ENCODE measurements around the gene SH3RF2. TPM values are rescaled to one million over a fixed set of nuclear protein-coding genes. Genes with fewer than 3 reads are reported as not detected.
"Not testable (repeated sequence)": the region's sequence is repeated elsewhere in the genome, so short reads cannot be mapped to it uniquely, and the experiment has no call there.

The SH3RF2 gene
- 1 to 10 TPM in 1 of 5 donors, under 1 TPM in 4; 0.27 to 1.1 (median 0.58) TPM for polyA plus RNA-seq (ENCODE audit: insufficient read depth in 1 of 5, insufficient read length in 5 of 5, low replicate concordance in 1 of 5)
- long read RNA-seq, donor 1, result 0 reads
- long read RNA-seq, donor 2, result 0 reads
- long read RNA-seq, donor 3, result 0 reads
- long read RNA-seq, donor 4, result 0 reads
- long read RNA-seq, donor 5, result 0 reads
- long read RNA-seq, donor 6, result 0 reads
- long read RNA-seq, donor 7, result 0 reads
- long read RNA-seq, donor 8, result 0 reads

GRCh38 chr5:145936401-145937131, at the start of gene SH3RF2:
SH3RF2 (plus strand) TSS chr5:145936578; CDS start chr5:145937929, 1,351 bp downstream.
- peak; percentile 34 to 37 for DNase-seq

DNA sequence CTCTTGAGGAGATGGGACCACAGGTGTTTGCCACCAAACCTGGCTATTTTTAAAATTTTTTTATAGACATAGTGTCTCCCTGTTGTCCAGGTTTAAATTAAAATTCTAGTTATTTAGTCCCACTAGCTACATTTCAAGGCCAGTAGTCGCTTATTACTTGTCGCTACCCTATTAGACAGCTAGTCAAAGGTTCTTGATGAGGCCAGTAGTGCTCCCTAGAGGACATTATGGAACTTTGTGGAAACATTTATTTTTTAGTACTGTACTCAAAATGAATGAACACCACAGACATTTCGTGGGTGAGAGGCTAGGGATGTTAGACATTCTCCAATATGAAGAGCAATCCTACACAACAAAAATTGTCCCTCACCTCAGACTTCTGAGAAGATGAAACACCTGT, 49.2 kb upstream of the SH3RF2 start:
- DNase-seq, result no peak

- DNase-seq, result peak in 1 of 2 donors; percentile 10
These were observed 48.3 kb upstream of the SH3RF2 start for GRCh38 chr5:145887976-145888574.

- DNase-seq, result no peak
These were observed 46.8 kb upstream of the SH3RF2 start for GRCh38 chr5:145889611-145890010.

DNA sequence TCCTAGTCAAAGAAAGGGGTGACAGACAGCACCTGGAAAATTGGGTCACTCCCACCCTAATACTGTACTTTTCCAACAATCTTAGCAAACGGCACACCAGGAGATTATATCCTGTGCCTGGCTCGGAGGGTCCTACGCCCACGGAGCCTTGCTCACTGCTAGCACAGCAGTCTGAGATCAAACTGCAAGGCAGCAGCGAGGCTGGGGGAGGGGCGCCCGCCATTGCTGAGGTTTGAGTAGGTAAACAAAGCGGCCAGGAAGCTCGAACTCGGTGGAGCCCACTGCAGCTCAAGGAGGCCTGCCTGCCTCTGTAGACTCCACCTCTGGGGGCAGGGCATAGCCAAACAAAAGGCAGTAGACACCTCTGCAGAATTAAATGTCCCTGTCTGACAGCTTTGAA, 45.0 kb upstream of the SH3RF2 start:
- DNase-seq, result not testable (repeated sequence)

DNA sequence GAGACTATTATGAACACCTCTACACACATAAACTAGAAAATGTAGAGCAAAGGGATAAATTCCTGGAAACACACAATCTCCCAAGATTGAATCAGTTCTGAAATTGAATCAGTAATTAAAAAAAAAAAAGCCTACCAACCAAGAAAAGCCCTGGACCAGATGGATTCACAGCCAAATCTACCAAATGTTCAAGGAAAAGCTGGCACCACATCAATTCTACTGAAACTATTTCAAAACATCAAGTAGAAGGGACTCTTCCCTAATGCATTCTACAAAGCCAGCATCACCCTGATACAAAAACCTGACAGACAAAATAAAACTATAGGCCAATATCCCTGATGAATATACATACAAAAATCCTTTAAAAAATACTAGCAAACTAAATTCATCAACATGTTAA, 38.2 kb upstream of the SH3RF2 start:
- DNase-seq, result no peak

- no peak for DNase-seq
These were observed 34.0 kb upstream of the SH3RF2 start for GRCh38 chr5:145902421-145902820.

DNA sequence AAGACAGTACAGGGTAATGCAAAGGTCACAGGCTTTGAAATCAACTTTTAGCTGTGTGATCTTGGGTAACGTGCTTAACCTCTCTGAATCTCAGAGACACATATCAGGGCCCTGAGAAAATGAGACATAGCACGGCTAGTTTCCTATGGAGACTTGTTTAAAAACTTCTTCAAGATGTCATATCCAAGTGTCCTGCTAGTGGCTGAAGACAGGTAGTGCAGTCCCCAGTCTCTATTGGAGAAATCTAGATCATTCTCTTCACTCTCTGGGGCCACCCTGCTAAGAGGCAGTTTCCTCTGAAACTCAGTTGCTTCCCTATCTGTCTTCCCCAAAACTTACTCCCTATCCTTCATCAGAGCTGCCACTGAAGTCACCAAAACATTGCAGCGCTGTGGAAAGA, 33.3 kb upstream of the SH3RF2 start:
- no peak for DNase-seq

- DNase-seq, result no peak
These were observed 32.5 kb upstream of the SH3RF2 start for GRCh38 chr5:145903867-145904266.

GRCh38 chr5:145904743-145905142, 31.6 kb upstream of the SH3RF2 start:
- DNase-seq, result no peak

DNA sequence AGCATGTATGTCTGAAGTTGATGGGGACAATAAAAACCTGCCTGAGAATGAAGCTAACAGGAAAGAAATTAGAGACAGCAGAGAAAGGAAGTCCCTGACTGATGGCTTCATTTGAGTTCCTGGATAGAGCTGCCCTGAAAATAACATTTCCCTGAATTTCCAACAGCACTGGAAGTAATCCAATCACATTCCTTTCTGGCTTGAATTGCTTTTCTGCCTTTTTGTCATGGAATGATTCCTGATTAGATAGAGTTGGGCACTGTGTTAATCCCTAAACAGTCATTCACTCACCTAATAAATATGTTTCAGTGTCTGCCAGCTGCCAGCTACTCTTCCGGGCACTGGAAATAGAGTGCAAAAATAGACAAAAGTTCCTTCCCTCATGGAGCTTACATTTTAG, 30.0 kb upstream of the SH3RF2 start:
- DNase-seq, result no peak

DNA sequence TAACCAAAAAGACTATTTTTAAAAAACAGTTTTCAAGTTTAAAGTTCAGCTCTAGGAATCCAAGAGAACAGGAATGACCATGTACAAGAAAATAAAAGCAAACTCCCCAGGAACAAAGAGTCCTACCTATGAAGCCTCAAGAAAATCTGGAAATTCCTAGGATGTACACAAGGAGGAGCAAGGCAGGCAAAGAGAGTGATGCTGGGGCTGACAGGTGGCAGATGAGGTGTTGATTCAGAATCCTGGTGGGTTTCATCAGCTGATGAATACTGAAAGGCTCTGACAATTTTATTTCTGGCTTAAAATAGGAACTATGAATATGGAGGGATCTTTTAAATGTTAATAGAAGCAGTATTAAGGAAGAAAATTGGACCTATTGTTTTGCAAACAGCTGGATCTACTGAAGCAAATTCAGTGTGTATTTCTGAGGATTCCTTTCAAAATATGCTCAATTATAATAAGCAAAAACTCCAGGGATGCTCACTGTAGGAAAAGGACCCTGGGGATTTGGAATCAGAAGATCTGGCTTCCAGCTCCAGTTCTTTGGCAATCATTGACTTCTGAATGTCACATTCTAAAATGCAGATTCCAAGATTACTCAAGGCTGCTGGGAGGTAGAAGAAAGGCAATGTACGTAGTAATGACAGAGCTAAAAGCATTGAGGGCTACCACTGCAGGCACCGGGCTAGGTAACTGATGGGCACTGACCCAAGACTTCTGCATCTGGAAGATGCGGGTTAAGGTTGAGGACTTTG, 28.0 kb upstream of the SH3RF2 start:
- no peak for DNase-seq

GRCh38 chr5:145911164-145911563, 25.2 kb upstream of the SH3RF2 start:
- no peak for DNase-seq

GRCh38 chr5:145912019-145912418, 24.4 kb upstream of the SH3RF2 start:
- no peak for DNase-seq

GRCh38 chr5:145912594-145912993, 23.8 kb upstream of the SH3RF2 start:
- DNase-seq, result no peak

- DNase-seq, result no peak
These were observed 22.7 kb upstream of the SH3RF2 start for GRCh38 chr5:145913701-145914100.

DNA sequence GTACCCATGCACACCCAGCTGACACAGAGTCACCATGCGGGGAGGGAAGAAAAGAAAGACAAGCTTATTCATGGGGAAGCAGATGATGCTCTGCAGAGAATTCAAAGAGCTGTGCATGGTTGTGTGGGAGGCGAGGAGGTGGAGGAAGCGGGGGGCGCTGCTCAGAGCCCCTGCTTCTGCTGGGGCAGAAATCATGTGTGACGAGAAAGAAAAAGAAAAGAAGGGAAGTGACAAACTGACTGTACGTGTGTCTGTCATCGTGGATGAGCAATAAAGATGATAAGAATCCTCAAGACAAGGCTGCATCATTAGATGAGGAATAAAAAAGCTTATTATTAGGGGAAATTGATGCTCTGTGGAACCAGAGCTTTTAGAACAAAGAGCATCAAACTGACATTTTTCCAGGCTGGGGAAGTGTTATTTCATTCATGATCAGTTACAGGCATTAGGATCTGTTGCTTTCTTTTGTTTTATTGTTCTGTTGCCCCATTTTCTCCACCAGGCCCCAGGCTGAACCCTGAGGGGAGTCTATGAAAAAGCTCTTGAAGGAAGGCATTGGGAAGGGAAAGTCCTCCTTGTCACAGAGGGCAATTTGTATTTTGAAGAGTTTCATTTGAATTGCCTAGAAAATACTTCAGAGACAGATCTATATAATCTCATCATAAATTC, 20.3 kb upstream of the SH3RF2 start:
- DNase-seq, result no peak

DNA sequence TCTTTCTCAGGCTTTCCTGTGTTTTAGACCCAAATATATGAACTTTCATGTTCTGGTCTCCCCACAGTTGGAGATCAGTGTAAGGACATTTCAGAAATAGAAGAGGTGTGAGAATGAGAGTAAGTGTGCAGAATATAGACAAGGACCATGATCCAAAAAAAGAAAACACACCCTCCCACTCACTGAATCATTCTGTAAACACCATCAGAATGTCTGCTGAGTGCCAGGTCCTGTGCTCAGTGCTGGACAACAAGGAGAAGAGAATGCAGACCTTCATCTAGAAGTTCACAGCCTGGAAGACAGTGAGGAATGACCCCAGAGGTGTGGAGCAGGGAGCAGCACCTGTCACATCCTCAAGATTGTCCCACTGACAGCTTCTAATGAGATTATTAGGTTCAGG, 19.1 kb upstream of the SH3RF2 start:
- no peak for DNase-seq

DNA sequence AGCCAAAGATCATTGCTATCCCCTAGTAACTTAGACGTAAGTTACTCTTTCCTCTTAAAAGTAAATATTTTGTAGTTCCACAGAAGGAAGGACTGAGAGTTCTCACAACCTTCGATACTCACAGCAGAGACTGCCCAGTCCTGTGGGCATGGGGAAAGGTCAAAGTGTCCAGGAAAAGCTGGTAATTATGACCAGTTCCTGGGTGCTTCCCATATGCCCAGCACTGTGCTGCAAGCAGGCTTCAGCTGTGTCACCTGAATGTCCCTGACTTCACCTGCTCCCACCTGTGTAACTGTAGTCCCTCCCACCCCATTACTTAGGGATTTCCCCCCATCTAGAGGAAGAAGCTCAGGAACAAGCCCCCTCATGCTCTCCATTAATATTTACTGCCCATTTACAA, 18.0 kb upstream of the SH3RF2 start:
- DNase-seq, result no peak

GRCh38 chr5:145919413-145919812, 17.0 kb upstream of the SH3RF2 start:
- DNase-seq, result no peak

DNA sequence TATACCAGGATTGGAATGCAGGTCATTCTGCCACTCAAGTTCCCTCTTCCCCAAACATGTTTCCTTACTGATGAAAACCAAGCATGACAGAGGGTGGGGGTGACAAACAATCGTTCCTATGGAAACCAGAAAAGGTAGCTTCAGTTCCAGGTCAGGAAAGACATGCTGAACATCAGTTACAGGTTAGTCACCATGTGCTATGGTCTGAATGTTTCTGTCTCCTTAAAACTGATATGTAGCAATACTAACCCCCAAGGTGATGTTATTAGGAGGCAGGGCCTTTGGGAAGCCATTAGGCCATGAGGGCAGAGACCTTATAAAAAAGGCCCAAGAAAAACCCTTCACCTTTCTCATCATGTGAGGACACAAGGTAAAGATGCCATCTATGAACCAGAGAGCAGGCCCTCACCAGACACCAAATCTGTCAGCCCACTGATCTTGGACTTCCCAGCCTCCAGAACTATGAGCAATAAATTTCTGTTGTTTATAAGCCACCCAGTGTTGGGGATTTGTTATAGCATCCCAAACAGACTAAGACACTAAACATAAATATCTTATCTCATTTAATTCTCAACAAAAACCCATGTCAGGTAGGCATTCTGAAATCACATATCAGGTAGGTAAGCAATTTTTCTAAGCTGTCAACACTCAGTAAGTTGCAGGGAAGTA, 15.7 kb upstream of the SH3RF2 start:
- no peak for DNase-seq
